Measurements from ENCODE around the gene CDKN2AIP.

DNA sequence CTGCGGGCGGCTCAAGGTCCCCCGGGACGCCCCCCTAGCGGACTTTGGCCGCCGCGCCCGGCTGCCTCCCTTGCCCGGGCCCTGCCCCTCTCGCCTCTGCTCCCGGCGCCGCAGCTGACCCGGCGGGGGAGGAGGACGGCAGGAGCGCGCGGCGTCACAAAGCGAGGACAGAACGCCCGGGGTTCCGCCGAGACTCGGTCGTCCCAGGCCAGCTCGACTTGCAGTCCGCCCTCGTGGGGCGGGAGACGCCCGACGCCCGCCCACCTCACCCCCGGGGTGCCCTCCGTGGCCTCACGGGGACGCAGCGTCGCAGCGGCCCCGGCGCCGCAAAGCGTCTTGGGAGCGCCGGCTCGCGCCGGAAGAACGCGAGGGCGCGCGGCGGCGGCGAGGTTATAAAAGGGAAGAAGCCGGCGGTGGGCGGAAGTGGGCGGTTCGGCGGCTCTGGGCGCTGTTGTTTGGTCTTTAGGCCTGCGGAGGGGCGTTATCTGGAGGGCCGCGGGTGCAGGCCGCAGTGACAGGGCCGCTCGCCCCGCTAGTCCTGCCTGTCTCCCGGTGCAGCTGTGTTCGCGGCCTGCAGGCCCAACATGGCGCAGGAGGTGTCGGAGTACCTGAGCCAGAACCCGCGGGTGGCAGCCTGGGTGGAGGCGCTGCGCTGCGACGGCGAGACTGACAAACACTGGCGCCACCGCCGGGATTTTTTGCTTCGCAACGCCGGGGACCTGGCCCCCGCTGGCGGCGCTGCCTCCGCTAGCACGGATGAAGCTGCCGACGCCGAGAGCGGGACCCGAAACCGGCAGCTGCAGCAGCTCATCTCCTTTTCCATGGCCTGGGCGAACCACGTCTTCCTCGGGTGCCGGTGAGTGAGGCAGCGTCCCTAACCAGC is at the start of gene CDKN2AIP:
- TF ChIP-seq, protein P1, sequence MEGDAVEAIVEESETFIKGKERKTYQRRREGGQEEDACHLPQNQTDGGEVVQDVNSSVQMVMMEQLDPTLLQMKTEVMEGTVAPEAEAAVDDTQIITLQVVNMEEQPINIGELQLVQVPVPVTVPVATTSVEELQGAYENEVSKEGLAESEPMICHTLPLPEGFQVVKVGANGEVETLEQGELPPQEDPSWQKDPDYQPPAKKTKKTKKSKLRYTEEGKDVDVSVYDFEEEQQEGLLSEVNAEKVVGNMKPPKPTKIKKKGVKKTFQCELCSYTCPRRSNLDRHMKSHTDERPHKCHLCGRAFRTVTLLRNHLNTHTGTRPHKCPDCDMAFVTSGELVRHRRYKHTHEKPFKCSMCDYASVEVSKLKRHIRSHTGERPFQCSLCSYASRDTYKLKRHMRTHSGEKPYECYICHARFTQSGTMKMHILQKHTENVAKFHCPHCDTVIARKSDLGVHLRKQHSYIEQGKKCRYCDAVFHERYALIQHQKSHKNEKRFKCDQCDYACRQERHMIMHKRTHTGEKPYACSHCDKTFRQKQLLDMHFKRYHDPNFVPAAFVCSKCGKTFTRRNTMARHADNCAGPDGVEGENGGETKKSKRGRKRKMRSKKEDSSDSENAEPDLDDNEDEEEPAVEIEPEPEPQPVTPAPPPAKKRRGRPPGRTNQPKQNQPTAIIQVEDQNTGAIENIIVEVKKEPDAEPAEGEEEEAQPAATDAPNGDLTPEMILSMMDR (IDR thresholded peaks at IDR 0.05) = peak; percentile 5
- TF ChIP-seq EZH2 (IDR thresholded peaks at IDR 0.05; ENCODE audit: borderline replicate concordance, insufficient read depth, low read depth, low read length, poor library complexity, severe bottlenecking) = no peak
